ENCODE data around the gene SLC66A2.

SLC66A2 gene

GRCh38 chr18:79947054-79947755 is 4.2 kb downstream of the SLC66A2 start:
- H3K4me3 ChIP-seq (ENCODE audit: control insufficient read depth, low read depth, low read length) = no peak overlapping the region
- no peak for TF ChIP-seq CTCF (IDR thresholded peaks at IDR 0.05; ENCODE audit: control insufficient read depth, insufficient read depth, low read depth, low read length, missing control alignments)
- DNase-seq (ENCODE audit: low read depth) = no peak

GRCh38 chr18:79945118-79946042 is 6.1 kb downstream of the SLC66A2 start:
- no peak for DNase-seq (ENCODE audit: low read depth)
- no peak overlapping the region for H3K4me3 ChIP-seq (ENCODE audit: control insufficient read depth, low read depth, low read length)
- TF ChIP-seq CTCF (IDR thresholded peaks at IDR 0.05; ENCODE audit: control insufficient read depth, insufficient read depth, low read depth, low read length, missing control alignments) = no peak

GRCh38 chr18:79944746-79945117 is 6.7 kb downstream of the SLC66A2 start:
- DNase-seq (ENCODE audit: low read depth) = no peak
- H3K4me3 ChIP-seq (ENCODE audit: control insufficient read depth, low read depth, low read length) = no peak overlapping the region
- TF ChIP-seq CTCF (IDR thresholded peaks at IDR 0.05; ENCODE audit: control insufficient read depth, insufficient read depth, low read depth, low read length, missing control alignments) = no peak

- no peak overlapping the region for H3K4me3 ChIP-seq (ENCODE audit: control insufficient read depth, low read depth, low read length)
- DNase-seq (ENCODE audit: low read depth) = no peak
- TF ChIP-seq CTCF (IDR thresholded peaks at IDR 0.05; ENCODE audit: control insufficient read depth, insufficient read depth, low read depth, low read length, missing control alignments) = no peak
These were observed 7.2 kb downstream of the SLC66A2 start for GRCh38 chr18:79944126-79944731.

- no peak for DNase-seq (ENCODE audit: low read depth)
- no peak for TF ChIP-seq CTCF (IDR thresholded peaks at IDR 0.05; ENCODE audit: control insufficient read depth, insufficient read depth, low read depth, low read length, missing control alignments)
- no peak overlapping the region for H3K4me3 ChIP-seq (ENCODE audit: control insufficient read depth, low read depth, low read length)
These were observed 7.8 kb downstream of the SLC66A2 start for GRCh38 chr18:79943608-79944125.

GRCh38 chr18:79942786-79943607 is 8.5 kb downstream of the SLC66A2 start:
- no peak for TF ChIP-seq CTCF (IDR thresholded peaks at IDR 0.05; ENCODE audit: control insufficient read depth, insufficient read depth, low read depth, low read length, missing control alignments)
- H3K4me3 ChIP-seq (ENCODE audit: control insufficient read depth, low read depth, low read length) = no peak overlapping the region
- DNase-seq (ENCODE audit: low read depth) = no peak
